Femur (tissue), 1 donor: ENCODE results near the gene AKAP9.
A peak's percentile ranks its signal among the peaks of the same experiment; 100 is the strongest.
"Not testable (repeated sequence)": the region's sequence is repeated elsewhere in the genome, so short reads cannot be mapped to it uniquely, and the experiment has no call there.

Experiments used
- DNase-seq: peaks from one replicate; pipeline ENCODE4 v3.0.0-alpha.2; 2017

The AKAP9 gene

DNA sequence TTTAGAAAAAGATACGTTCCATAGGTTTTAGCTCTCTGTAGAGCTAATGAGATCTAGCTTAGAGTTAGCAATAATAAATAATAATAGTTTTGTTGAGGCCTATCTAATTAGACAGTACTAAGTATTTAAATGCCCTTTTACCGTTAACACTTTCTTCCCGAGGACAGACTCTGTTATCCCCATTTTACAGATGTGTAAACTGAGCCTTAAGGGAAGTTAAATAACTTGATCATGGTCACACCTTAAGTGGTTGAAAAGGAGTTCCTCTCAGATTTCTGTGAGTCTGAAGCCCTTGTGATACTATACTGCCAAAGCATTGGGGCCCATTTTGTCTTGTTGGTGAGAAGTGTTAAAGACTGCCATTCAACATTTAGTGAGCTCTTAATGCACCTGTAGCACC, 132.0 kb downstream of the AKAP9 start:
- DNase-seq, result no peak

DNA sequence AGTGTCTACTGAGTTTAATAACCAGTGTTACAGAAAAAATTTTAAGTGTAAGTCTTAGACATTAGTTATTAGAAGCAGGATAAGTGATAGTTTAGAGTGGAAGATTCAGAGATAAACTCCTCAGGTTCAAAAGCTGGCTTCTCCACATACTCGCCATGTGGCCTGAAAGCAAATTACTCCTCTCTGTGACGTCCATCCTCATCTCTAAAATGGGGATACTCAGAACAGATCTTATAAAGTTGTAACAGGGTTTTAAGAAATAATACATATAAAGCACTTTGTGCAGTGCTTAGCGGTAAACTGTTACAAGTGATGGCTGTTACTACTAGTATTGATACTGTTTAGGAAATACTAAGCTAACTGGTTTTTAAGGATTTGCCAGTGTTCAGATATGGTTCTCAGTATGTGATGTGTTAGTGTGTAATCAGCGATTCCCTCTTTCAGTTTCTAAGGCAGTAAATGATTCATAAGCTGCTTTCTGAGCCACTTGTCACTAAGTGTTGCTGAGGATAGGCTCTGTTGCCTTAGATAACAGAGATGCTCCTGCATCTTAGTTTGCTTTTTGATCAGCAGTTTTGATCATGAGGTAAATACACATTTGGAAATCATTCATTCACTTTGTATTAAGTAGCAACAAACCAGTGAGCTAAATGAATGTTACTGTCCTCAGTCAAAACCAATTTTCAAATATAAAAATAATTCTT, 134.9 kb downstream of the AKAP9 start:
- no peak for DNase-seq

DNA sequence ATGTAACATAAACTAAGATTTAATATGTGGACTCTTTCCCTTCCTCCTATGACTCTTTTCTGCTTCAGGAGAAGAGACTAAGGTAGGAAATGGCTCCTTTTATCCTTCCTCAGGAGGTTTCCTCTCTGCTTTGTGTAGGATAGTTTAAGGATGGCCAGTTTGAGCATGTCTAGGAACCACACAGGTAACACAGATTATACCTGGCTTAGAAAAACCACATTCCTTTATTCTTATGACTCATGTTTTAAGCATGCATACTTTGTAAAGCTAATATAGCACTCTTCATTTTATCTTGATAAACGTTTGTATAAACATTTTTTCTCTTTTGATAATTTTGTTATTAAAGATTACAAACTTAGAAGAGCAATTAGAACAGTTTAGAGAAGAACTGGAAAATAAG, 135.8 kb downstream of the AKAP9 start:
- DNase-seq, result no peak

DNA sequence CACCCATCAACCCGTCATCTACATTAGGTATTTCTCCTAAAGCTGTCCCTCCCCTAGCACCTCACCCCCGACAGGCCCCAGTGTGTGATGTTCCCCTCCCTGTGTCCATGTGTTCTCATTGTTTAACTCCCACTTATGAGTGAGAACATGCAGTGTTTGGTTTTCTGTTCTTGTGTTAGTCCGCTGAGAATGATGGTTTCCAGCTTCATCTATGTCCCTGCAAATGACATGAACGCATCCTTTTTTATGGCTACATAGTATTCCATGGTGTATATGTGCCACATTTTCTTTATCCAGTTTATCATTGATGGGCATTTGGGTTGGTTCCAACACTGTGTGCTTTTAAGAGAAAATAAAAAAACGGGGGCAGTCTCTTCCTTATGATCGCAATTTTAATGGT, 143.3 kb downstream of the AKAP9 start:
- not testable (repeated sequence) for DNase-seq

DNA sequence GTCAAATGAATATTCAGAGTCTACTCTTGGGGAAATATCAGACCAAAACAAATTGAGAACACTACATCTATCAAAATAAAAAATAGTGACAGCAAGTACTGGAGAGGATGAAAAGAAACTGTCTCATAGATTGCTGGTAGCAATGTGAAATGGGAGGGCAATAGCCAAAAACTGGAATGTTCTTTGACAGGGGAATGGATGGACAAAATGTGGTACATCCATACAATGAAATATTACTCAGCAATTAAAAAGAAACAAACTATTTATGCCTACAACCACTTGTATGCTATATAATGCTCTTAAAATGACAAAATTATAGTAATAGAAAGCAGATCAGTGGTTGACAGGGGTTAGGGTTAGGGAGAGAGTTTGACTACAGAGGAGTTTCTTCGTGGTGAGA, 147.6 kb downstream of the AKAP9 start:
- DNase-seq, result no peak

DNA sequence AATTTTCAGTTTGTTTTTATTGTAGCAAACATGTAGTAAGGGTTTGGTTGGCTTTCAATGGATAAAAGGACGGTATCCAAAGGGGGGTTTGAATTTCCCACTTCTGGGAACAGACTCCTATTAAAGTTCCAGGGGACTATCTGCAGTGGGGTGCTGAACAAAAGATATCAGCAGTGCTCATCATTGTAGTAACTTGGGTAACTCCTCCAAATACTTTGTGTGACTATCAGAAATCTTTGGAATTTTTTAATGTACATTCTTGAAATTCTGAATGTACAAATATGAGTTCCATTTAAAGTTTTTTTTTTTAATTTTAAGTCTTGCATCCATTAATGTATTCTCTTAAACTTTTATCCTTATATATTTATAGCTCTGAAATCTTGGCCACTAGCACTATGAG, 151.5 kb downstream of the AKAP9 start:
- DNase-seq, result no peak

DNA sequence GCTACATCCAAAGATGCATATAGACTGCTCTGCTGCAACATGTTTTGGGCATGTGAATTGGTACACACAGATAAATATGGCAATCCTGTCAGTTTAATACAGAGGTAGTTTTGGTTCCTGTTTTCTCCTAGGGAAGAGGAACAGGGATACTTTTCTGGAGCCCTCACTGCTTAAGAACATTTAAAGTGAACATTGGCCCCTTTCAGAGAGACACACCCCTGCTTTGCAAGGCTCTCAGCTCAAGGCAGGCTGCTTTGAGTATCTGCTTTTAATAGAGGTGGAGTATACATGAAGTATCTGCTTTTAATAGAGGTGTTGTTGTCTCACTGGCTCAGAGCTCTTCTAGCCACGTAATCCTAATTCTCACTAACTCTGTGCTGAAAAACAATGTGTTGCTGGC, 154.7 kb downstream of the AKAP9 start:
- DNase-seq, result no peak

DNA sequence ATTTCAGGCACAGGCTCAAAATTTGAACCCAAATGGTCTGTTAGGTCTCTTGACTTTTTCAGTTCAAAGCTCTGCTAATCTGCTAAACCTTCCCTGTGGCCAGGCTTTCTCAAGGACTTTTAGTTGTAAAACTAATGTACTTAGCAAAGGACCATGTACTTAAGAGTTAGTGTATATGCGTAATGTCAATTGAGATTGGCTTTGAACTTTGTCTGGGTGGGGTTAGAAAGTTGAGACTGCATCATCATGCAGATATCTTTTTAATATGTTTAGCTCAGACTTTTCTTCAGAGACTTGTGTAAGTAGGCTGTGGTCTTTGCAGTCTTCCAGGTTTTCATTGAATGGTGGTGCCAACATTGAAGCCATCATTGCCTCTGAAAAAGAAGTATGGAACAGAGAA, 159.9 kb downstream of the AKAP9 start:
- no peak for DNase-seq

DNA sequence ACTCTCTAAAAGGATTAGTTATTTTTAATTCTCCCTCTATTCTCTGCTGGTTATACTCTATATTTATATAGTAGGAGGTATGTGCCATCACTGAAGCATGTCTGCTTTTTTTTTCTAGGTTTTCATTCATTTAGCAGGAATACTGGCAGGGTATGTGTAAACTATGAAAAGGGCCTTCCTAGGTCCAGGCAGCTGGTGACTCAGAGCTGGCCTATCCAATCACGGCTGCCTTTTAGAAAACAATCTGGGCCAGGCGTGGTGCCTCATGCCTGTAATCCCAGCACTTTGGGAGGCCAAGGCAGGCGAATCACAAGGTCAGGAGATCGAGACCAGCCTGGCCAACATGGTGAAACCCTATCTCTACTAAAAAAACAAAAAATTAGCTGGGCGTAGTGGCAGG, 162.2 kb downstream of the AKAP9 start:
- not testable (repeated sequence) for DNase-seq

DNA sequence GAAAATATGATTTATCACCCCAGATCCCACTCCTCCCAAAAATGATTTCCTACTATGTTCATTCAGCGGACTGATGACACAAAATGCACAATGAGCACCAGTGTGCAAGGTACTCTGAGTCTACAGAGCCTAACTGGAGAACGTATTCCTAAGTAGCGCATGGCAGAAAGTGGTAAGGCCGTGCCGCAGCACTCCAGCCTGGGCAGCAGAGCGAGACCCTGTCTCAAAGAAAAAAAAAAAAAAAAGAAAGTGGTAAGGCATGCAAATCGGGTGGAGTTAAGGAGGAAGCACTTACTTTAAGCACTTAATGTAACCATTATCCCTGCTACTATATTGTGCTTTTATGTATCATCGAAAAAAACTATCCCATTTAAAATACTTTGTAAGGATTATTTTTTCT, 168.2 kb downstream of the AKAP9 start:
- DNase-seq, result no peak

DNA sequence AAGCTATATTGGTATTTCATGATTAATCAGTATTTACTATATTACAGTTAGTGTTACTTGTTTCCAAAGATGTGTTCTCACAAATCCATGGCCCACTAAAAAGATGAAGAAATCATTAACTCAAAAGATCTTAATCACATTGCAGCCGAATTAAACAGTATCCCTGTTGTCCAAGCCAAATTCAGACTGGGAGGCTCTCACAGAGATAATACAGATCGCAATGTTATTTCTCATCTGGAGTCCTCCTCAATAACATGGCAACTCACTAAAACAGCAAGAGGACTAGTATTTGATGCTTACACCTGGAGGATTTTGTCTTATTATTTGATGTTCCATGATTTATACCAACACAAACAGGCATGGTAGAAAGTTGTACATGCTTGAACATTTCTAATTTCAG, 170.2 kb downstream of the AKAP9 start:
- DNase-seq, result no peak

DNA sequence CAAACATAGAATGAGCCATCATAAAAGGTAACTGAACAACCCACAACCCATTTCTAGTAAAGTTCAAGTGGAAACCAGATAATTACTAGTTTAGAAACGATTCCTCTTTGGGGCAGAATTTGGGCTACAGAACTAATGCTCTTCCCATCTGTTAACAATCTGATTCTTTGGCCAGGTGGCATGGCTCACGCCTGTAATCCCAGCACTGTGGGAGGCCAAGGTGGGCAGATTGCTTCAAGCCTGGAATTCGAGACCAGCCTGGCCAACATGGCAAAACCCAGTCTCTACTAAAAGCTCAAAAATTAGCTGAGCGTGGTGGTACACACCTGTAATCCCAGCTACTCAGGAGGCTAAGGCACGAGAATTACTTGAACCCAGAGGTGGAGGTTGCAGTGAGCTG, 175.2 kb downstream of the AKAP9 start:
- no peak for DNase-seq

DNA sequence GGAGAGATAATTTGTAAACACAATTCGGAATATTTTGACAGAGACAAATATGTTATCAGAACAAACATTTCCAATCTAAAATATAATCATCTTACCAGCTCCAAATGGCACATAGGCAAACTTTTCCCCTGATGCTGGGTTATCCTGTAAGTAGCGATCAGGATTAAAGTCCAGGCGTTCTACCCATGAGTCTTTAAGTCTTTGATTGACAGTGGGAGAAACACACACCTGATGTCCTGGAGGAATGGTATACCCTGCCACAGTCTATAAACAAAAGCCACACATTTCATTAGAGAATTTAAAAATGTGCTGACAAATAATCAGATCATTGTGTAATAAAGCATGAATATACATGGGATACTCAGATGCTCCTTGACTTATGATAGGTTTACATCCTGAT, 176.3 kb downstream of the AKAP9 start:
- no peak for DNase-seq

DNA sequence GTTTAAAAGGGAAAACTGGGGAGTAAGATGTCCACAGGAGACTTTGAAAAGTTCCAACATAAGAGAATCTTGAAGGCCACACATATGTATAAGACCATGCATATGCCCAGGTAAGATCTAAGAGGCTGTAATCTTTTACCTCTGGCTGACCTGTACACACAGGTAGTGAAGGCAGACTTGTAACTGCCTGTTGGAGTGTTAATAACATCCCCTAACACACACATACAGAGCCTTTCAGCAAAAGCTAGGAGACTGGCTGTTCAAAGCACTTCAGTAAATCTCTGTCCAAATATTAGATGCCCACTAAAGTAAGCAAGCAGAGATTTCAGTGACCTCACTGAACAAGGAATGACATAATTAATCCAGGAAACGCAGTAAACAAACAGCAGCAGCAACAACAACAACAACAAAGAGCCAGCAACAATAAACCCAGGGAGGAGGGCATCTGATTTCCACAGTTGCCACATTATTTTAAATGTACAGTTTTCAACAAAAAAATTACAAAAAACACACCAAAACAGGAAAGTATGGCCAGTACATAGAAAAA, 178.6 kb downstream of the AKAP9 start:
- DNase-seq, result no peak

DNA sequence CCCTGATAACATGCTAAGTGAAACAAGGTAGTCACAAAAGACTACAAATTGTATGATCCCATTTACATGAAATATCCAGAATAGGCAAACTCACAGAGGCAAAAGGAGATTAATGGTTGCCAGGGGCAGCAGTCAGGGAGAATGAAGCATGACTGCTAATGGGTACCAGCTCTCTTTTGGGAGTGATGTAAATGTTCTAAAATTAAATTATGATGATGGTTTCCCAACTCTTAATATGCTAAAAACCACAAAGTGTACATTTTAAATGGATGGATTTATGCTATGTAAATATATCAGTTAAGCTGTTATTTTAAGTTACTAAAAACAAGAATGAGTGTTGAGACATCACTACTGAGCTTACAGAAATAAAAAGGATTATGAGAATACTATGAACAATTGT, 181.0 kb downstream of the AKAP9 start:
- no peak for DNase-seq

DNA sequence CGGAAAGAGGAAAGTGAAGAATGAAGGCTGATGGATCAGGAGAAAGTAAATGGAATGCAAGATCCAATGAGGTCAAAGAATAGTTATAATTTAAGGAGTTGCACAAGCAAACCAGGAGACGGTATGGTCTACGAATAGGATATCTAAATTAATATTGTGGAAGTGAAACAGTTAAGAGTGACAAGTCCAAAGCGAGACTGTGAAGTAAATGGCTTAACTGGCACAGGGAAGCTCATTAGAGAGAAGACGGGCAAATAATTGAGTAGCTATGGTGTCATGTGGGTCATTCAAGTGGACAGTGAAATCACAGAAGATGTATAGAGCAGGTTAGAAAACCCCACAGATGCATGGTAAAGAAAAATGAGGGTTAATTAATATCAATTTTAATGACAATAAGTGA, 190.4 kb downstream of the AKAP9 start:
- no peak for DNase-seq

DNA sequence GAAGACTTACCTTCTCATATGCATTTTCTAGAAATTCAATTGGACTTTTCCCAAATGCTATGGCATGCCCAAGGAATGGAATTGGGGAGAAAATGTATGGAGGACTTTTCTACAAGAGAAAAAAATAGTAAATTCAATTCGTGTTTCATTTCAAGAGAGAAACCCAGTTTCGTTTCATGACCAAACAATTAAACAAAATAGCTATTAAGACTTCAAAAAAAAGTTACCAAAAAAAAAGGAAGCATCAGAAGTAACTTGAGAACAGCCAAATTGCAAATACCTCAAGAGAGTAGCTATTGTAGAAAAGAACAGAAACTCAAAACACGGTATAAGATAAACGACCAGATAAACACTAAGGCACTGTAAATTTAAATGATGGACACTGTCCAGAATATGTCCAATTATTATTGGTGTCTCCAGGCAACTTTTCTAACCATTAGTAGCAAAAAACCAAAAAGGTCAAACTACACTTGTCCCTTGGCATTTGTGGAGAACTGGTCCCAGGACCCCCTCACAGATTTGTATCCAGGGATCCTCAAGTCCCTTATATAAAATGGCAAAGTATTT, 191.2 kb downstream of the AKAP9 start:
- DNase-seq, result no peak

DNA sequence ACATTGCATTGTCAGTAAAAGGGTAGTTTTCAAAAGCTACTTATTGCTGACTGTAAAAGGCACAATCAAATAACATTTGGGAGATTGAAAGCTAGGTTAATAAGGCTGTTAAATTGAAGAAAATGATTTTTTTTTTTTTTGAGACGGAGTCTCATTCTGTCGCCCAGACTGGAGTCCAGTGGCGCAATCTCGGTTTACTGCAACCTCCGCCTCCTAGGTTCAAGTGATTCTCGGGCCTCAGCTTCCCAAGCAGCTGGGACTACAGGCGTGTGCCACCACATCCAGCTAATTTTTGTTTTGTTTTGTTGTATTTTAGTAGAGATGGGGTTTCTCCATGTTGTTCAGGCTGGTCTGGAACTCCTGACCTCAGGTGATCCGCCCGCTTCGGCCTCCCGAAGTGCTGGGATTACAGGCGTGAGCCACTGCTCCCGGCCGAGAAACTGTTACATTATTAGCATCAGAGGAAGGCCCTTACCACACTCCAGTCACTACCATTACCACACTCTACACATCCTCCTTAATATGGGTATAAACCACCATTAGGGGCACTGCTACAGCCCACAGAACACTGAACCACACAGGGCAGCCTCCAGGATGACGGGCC, 192.6 kb downstream of the AKAP9 start:
- DNase-seq, result no peak

DNA sequence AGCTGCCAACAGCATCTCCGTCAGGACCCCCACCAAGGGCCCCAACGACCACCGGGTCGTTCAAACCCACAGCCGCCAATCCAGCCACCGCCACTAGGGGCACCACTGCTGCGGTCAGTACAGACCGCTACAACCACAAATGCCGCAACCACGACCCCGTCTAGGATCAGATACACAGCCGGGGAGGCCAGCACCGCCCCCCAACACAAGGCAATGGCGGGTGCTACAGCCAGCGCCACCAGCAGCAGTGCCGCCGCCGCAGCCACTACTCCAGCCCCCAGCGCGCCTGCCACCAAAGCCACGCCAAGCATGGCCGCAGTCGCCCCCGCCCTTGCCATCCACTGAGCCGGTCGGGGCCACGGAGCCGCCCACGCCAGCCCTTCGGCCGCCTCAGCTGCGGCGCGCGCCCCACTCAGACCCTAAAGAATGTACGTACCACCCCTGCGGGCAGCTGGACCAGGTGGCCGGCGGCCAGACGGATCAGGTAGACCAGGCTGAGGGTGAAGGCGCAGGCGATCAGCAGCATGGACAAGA, 193.1 kb downstream of the AKAP9 start:
- DNase-seq, result peak; percentile 86

DNA sequence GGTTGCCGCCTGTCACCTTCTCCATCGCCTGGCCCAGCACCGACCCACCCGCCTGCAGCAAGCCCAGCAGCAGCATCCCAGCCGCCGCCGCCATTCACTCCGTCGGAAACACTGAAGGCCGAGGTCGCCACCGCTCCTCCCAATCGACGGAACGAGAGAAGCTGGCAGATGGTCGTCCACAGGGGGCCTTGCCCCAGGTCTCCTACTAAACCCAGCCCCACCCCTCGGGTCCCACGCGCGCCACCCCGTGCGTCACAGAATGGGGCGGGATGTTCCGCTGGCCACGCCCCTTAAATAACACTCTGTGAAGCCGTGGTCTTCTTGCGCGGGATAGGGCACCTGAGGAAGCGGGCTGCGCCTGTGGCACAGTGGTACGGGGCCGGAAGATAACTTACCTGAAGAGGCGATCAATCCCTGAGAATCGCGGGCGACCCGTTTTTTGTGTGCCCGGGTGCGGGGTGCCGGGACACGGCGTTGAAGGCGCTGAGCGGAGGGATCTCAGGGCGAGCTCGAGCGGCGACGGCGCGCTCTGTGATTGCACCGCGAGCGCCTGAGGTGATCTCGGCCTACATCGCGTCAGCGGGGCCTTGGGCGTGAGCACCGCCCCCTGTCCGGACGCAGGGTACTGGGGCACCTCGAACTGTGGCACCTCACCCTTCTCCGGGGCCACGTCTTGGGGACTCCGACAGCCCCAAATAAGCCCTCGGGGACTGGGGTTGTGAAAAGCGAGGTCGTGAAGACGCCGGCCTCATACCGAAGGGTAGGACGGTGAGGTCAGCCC, 193.8 kb downstream of the AKAP9 start, which contains the start of gene CYP51A1:
Gene CYP51A1 (minus strand): TSS at position 207 of the 781 bp plus-strand sequence. CDS start 113 bp downstream, at position 94.
- peak; percentile 96 for DNase-seq

DNA sequence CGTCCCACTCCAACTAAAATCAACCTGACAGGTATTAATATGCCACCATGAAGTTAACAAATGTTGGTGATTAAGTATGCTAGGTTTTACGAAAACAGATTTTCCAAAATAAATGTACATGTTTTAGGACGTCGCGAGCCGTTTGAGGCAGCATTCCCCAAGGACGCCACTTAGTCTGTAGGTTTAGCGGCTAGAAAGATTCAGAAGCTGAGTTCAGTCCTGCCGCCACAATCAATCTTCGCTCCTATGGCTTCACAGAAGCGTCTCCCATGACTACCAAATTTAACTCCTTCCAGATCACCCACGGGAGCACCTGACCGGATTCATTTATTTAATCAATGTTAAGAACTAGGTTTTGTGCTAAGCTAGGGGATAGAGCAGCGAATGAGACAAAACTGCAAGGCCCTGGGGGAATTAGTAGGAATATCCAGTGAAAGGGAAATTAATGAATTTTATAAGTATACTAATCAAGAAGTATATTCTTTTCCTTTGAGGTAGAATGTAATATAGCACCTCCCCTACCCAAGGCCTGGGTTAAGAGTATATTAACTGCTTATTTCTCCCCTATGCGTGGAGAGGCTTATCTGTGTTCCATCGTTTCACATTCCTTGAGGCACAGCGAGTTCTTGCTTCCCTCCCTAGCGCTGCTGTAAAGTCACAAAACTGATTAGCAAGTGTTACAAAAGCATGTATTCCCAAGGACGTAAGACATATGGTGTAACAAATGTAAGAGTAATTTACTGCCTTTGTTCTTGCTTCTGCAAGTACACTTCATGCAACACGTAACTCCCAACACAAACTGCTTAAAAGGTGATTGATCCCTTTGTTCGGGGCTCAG, 194.6 kb downstream of the AKAP9 start:
- no peak for DNase-seq

DNA sequence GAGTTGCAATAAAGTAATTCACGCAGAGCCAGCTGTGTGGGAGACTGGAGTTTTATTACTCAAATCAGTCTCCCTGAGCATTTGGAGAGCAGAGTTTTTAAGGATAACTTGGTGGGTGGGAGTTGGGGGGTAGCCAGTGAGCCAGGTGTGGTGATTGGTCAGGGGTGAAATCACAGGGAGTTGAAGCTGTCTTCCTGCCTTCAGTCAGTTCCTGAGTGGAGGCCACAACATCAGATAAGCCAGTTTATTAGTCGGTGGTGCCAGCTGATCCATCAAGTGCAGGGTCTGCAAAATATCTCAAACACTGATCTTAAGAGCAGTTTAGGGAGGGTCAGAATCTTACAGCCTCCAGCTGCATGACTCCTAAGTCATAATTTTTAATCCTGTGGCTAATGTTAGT, 196.9 kb downstream of the AKAP9 start:
- DNase-seq, result no peak
